BE2C (cell line): ENCODE measurements around the gene DYRK1B.

Source experiments
- DNase-seq: peaks from one replicate; pipeline ENCODE4 v3.0.0-alpha.2; 2020
- H3K27me3 ChIP-seq: fragments of 250-450 bp; sonication (Bioruptor Pico); 2 replicates; pipeline ENCODE4 v1.5.1; 2020; ENCODE audit warnings: mild to moderate bottlenecking
- H3K36me3 ChIP-seq: fragments of 250-450 bp; sonication (Bioruptor Pico); 2 replicates; pipeline ENCODE4 v1.5.1; 2020; ENCODE audit warnings: mild to moderate bottlenecking
- H3K4me1 ChIP-seq: fragments of 250-450 bp; sonication (Bioruptor Pico); 2 replicates; pipeline ENCODE4 v1.5.1; 2020
- H3K4me3 ChIP-seq: 2 replicates; pipeline ENCODE4 v1.5.1; 2011; ENCODE audit warnings: low read depth, low read length
- H3K9me3 ChIP-seq: fragments of 250-450 bp; sonication (Bioruptor Pico); 2 replicates; pipeline ENCODE4 v1.5.1; 2020
- TF ChIP-seq, protein P1 (sequence below): IDR thresholded peaks from 2 replicates; pipeline ENCODE4 v1.5.1; 2012; ENCODE audit warnings: mild to moderate bottlenecking, low read depth, low read length

DYRK1B gene

DNA sequence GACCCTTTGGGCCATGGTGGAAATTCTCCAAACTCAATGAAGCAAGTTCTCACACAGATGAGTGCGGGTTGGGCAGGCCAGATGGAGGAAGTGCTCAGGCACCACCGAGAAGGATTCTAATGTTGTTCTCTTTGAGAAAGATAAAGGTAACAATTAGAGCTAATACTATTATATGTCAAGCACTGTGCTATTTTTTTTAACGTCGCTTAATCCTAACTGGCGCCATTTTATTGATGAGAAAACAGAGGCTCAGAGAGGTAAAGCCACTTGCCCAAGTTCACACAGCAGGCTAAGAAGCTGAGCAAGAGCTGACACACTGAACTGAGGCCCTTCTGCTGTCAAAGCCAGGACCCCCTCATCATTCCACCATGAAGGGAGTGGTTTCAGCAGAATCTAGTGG, 11.2 kb upstream of the DYRK1B start:
- H3K4me1 ChIP-seq: peaks cover 14% of the 10 kb centered on the region; the same call in 1 of the 2 replicates
- no peaks in the 10 kb centered on the region for H3K27me3 ChIP-seq
- no peaks in the 10 kb centered on the region for H3K9me3 ChIP-seq
- H3K36me3 ChIP-seq: peaks cover 13% of the 10 kb centered on the region
- no peak for DNase-seq
- H3K4me3 ChIP-seq: peak overlapping the region; percentile 95
- TF ChIP-seq, protein P1, sequence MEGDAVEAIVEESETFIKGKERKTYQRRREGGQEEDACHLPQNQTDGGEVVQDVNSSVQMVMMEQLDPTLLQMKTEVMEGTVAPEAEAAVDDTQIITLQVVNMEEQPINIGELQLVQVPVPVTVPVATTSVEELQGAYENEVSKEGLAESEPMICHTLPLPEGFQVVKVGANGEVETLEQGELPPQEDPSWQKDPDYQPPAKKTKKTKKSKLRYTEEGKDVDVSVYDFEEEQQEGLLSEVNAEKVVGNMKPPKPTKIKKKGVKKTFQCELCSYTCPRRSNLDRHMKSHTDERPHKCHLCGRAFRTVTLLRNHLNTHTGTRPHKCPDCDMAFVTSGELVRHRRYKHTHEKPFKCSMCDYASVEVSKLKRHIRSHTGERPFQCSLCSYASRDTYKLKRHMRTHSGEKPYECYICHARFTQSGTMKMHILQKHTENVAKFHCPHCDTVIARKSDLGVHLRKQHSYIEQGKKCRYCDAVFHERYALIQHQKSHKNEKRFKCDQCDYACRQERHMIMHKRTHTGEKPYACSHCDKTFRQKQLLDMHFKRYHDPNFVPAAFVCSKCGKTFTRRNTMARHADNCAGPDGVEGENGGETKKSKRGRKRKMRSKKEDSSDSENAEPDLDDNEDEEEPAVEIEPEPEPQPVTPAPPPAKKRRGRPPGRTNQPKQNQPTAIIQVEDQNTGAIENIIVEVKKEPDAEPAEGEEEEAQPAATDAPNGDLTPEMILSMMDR: no peak

DNA sequence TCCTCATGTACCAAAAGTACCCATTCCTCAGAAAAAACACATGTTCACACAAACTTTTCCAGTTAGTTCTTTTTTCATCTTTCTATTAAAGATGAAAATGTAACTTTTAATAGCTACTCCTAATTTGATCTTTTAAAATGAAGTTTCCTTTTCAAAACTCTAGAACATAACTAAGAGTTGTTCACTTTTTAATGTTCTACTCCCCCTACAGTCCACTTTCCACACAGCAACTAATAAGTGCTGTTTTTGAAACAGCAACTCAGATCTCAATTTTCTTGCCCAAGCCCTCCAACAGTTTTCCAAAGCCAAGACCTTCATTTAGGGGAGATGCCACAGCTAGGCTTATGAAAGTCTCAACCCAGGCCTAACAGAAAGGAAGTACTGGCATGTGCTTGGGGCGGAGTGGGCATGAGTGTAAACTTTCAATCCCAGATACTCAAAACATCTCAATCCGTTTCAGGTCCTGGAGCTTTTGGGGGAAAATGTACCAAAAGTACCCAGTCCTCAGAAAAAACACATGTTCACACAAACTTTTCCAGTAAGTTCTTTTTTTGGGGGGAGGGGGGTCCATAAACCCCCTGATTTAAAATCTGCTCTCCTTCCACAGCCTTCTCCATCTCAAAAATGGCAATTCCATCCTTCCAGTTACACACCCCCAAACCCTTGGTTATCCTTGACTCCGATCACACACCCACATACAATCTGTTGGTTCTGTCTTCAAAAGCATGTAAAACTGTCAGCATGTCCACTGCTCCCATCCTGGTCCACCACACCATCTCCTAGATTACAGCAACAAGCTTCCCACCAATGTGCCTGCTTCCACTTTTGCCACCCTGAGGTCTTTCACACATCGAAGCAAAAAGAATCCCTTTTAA, 10.2 kb upstream of the DYRK1B start:
- TF ChIP-seq, protein P1: peak; percentile 74
- H3K9me3 ChIP-seq: no peaks in the 10 kb centered on the region

DNA sequence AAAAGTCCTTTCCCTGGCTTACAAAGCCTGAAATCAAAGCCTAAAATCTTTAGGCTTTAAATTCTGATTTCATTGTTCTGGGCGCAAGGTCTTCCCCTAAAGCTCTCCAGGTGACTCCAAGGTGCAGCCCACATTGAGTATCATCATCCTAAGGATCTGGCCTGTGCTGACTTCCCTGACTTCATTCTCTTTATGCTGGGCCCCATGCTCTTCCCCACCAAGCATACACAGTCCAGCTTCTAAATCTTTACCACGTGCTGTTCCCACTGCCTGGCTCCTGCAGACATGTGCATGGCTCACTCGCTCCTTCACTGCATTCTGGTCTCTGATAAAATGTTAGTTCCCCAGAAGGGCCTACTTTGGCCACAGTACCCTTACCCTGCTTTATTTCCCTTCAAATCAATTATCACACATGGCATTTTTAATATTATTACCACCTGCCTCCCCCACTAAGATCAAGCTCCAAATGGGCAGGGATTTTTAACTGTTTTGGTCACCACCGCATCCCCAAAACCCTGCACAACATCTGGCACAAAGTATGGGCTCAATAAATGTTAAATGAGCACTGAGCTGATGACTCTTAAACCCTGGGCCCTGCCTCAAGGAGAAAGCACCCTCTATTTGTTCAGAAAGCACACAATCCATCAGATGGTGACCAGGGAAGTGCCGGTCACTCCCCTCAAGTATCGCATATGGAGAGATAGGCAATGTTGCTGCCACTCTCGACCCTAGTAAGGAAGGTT, 8.9 kb upstream of the DYRK1B start:
- DNase-seq: no peak
- Histone ChIP-seq H3K4me1 (peaks cover 14% of the 10 kb centered on the region; the same call in 1 of the 2 replicates), H3K4me3 (peak overlapping the region; percentile 10; the same call in 1 of the 2 replicates)

More for the DNA sequence above, 10.2 kb upstream of the DYRK1B start:
- no peaks in the 10 kb centered on the region for H3K27me3 ChIP-seq
- H3K4me3 ChIP-seq: peak overlapping the region; percentile 95
- H3K36me3 ChIP-seq: peaks cover 24% of the 10 kb centered on the region
- peak; percentile 39 for DNase-seq
- H3K4me1 ChIP-seq: peaks cover 14% of the 10 kb centered on the region; the same call in 1 of the 2 replicates

DNA sequence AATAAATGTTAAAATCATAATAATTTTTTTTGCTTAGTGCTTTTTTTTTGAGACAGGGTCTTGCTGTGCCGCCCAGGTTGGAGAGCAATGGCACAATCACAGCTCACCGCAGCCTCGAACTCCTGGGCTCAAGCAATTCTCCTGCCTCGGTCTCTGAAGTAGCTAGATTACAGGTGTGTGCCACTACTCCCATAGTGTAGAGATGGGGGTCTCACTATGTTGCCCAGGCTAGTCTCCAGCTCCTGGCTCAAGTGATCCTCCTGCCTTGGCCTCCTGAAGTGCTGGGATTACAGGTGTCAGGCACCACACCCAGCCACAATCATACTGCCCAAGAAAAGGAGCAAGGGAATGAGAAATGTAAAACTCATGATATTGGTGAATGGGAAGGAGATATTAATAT, 7.1 kb upstream of the DYRK1B start:
- no peaks in the 10 kb centered on the region for H3K27me3 ChIP-seq
- TF ChIP-seq, protein P1: no peak
- no peak for DNase-seq
- H3K4me3 ChIP-seq: no peak overlapping the region
- H3K36me3 ChIP-seq: peaks cover 55% of the 10 kb centered on the region
- H3K4me1 ChIP-seq: peaks cover 9% of the 10 kb centered on the region; the same call in 1 of the 2 replicates
- no peaks in the 10 kb centered on the region for H3K9me3 ChIP-seq

More for the DNA sequence above, 8.9 kb upstream of the DYRK1B start:
- H3K9me3 ChIP-seq: no peaks in the 10 kb centered on the region
- TF ChIP-seq, protein P1: no peak
- peaks cover 36% of the 10 kb centered on the region for H3K36me3 ChIP-seq
- H3K27me3 ChIP-seq: no peaks in the 10 kb centered on the region

DNA sequence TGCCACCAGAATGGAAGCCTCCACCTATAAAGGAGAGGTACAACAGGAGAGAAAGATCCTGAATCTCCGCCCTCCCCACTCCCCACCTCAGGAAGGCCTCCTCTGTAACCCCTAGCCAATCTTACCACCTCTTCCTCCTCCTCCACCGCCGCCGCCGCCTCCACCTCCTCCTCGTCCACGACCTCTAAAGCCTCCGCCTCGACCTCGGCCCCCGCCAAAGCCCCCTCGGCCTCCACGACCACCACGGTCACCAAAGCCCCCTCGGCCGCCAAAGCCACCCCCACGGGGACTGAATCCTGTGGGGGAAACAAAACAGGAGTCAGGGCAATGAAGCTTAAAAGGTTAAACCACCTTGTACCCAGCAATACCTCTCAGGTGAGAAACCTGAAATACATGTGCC, 6.5 kb upstream of the DYRK1B start:
- no peak for DNase-seq
- no peaks in the 10 kb centered on the region for H3K27me3 ChIP-seq
- peaks cover 60% of the 10 kb centered on the region for H3K36me3 ChIP-seq
- TF ChIP-seq, protein P1: no peak
- no peak overlapping the region for H3K4me3 ChIP-seq
- H3K4me1 ChIP-seq: peaks cover 9% of the 10 kb centered on the region; the same call in 1 of the 2 replicates
- H3K9me3 ChIP-seq: no peaks in the 10 kb centered on the region
